ENCODE results near the gene CAPN1.

GRCh38 chr11:65215441-65216076, 33.8 kb downstream of the CAPN1 start:
- TF ChIP-seq, protein P1, sequence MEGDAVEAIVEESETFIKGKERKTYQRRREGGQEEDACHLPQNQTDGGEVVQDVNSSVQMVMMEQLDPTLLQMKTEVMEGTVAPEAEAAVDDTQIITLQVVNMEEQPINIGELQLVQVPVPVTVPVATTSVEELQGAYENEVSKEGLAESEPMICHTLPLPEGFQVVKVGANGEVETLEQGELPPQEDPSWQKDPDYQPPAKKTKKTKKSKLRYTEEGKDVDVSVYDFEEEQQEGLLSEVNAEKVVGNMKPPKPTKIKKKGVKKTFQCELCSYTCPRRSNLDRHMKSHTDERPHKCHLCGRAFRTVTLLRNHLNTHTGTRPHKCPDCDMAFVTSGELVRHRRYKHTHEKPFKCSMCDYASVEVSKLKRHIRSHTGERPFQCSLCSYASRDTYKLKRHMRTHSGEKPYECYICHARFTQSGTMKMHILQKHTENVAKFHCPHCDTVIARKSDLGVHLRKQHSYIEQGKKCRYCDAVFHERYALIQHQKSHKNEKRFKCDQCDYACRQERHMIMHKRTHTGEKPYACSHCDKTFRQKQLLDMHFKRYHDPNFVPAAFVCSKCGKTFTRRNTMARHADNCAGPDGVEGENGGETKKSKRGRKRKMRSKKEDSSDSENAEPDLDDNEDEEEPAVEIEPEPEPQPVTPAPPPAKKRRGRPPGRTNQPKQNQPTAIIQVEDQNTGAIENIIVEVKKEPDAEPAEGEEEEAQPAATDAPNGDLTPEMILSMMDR (IDR thresholded peaks at IDR 0.05): no peak
- TF ChIP-seq EZH2 (IDR thresholded peaks at IDR 0.05; ENCODE audit: borderline replicate concordance, insufficient read depth, low read depth, low read length, poor library complexity, severe bottlenecking): no peak
